ENCODE results near the gene NCOA7.

- TF ChIP-seq POLR2A (IDR thresholded peaks at IDR 0.05; ENCODE audit: low read depth, low read length): no peak
- no peak for TF ChIP-seq POLR2AphosphoS5 (IDR thresholded peaks at IDR 0.05; ENCODE audit: low read depth, low read length)
- no peak for TF ChIP-seq TAF1 (IDR thresholded peaks at IDR 0.05; ENCODE audit: low read depth, low read length)
- TF ChIP-seq SPI1 (IDR thresholded peaks at IDR 0.05; ENCODE audit: low read depth, low read length): no peak
- no peak for TF ChIP-seq PAX5 (IDR thresholded peaks at IDR 0.05; ENCODE audit: insufficient read depth, low read length, severe bottlenecking)
- TF ChIP-seq POU2F2 (IDR thresholded peaks at IDR 0.05; ENCODE audit: low read depth, low read length): no peak
Observed at GRCh38 chr6:125854355-125854754, 63.6 kb downstream of the NCOA7 start.

Measured in GM12891 (cell line).